HCT116 (cell line): ENCODE measurements around the gene CAPRIN1.
A peak's percentile ranks its signal among the peaks of the same experiment; 100 is the strongest.

Source experiments
- CTCF ChIP-seq, 3 experiments: fragments of 200-600 bp in 1 of 3; sonication (generic) in 1 of 3; IDR thresholded peaks in 2 of 3; conservative IDR thresholded peaks in 1 of 3; 2 replicates each; pipeline ENCODE4 v1.5.1; 2012 to 2017; ENCODE audit warnings: low read depth in 2 of 3, low read length in 2 of 3, antibody characterized with exemption in 1 of 3, borderline replicate concordance in 1 of 3, control low read depth in 1 of 3, mild to moderate bottlenecking in 1 of 3, mixed read lengths in 1 of 3, mixed run types in 1 of 3, moderate library complexity in 1 of 3; ENCODE audit not compliant: insufficient read depth in 1 of 3
- EGR1 ChIP-seq: IDR thresholded peaks from 2 replicates; pipeline ENCODE4 v1.6.1; 2012; ENCODE audit warnings: low read depth
- EZH2 ChIP-seq: fragments of 200-600 bp; sonication (generic); IDR thresholded peaks from 2 replicates; pipeline ENCODE4 v1.6.1; 2017; ENCODE audit warnings: antibody characterized with exemption, mixed run types
- EZH2phosphoT487 ChIP-seq: fragments of 200-600 bp; IDR thresholded peaks from 2 replicates; pipeline ENCODE4 v1.6.1; 2018; ENCODE audit warnings: antibody characterized with exemption, borderline replicate concordance
- JUND ChIP-seq: IDR thresholded peaks from 2 replicates; pipeline ENCODE4 v1.6.1; 2012
- MAX ChIP-seq: IDR thresholded peaks from 2 replicates; pipeline ENCODE4 v1.6.1; 2012
- POLR2A ChIP-seq: IDR thresholded peaks from 2 replicates; pipeline ENCODE4 v1.7.0; 2011; ENCODE audit warnings: borderline replicate concordance; ENCODE audit not compliant: insufficient read depth, insufficient read length; ENCODE audit errors: extremely low read depth
- POLR2AphosphoS5 ChIP-seq: IDR thresholded peaks from 2 replicates; pipeline ENCODE4 v1.6.1; 2011; ENCODE audit warnings: mild to moderate bottlenecking, low read depth, low read length, moderate library complexity
- RAD21 ChIP-seq: IDR thresholded peaks from 2 replicates; pipeline ENCODE4 v1.6.1; 2012; ENCODE audit warnings: low read depth, mild to moderate bottlenecking
- REST ChIP-seq: IDR thresholded peaks from 2 replicates; pipeline ENCODE4 v1.6.1; 2012; ENCODE audit warnings: low read depth
- ZBTB33 ChIP-seq: IDR thresholded peaks from 2 replicates; pipeline ENCODE4 v1.6.1; 2011; ENCODE audit warnings: mild to moderate bottlenecking, low read length, moderate library complexity; ENCODE audit not compliant: insufficient replicate concordance; ENCODE audit errors: extremely low read depth

- no peak for TF ChIP-seq CTCF (IDR thresholded peaks at IDR 0.05 in 2 of 3, conservative IDR thresholded peaks at IDR 0.05 in 1 of 3; ENCODE audit: borderline replicate concordance in 1 of 3, insufficient read depth in 1 of 3, low read depth in 2 of 3, low read length in 2 of 3)
- TF ChIP-seq EGR1, result no peak; the same call in 1 of the 2 replicates
- no peak for TF ChIP-seq EZH2phosphoT487
- TF ChIP-seq RAD21, result no peak
- TF ChIP-seq ZBTB33, result peak; percentile 88
- peak; percentile 95 for TF ChIP-seq POLR2A
- no peak for TF ChIP-seq JUND
- no peak for TF ChIP-seq REST
- no peak for TF ChIP-seq EZH2
- peak; percentile 100 for TF ChIP-seq MAX
- TF ChIP-seq POLR2AphosphoS5, result peak; percentile 99
Measured at GRCh38 chr11:34105079-34105956, 53.8 kb downstream of the CAPRIN1 start, which contains the start of gene NAT10.
